ENCODE results near the gene EXOC4.
"Not testable (repeated sequence)": the region's sequence is repeated elsewhere in the genome, so short reads cannot be mapped to it uniquely, and the experiment has no call there.

EXOC4 gene

GRCh38 chr7:134068670-134069069, 815.8 kb downstream of the EXOC4 start:
- DNase-seq, result no peak

- DNase-seq, result no peak
Measured at GRCh38 chr7:134069187-134069586, 816.3 kb downstream of the EXOC4 start.

- no peak for DNase-seq
Measured at GRCh38 chr7:134070673-134071072, 817.8 kb downstream of the EXOC4 start.

DNA sequence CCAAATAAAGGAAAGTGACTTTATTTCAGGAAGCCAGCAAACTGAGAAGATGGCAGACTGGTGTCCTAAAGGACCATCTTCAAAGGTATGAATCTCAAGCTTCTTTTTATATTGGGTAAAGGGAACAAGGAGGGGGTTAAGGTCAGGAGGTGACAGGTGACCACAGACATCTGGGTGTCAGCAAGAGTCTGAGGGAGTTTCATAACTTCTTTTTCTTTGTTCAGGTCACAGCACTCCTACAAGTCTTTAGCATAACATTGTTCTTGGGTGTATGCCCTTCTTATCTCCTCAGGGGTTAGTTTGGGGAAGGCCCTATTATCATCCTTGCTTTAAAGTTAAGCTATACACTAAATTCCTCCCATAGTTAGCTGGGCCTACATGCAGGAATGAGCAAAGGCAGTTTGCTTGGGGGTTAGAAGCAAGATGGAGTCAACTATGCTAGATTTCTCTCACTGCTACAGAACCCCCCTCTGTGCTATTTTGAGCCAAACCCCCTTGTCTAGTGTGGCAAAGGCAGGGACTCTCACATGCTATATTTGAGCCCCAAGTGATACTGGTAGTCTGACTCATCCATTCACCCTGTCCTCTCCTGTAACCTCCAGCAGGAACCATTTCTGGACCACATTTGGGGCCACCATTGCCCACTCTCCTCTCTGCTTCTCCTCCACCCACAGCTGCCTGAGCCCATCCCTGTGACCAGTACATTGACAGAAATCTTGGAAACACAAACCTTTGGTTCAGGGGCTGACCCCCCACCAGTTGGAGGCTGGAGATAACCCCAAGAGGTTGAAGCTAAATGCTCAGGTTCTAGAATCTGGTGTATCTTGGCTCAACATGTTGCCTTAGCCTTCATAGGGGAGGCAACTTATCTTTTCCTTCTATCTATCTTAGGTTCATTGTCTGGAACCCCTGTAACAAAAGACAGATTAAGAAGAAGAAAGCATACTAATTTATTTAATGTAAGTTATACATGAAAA, 818.8 kb downstream of the EXOC4 start:
- no peak for DNase-seq

DNA sequence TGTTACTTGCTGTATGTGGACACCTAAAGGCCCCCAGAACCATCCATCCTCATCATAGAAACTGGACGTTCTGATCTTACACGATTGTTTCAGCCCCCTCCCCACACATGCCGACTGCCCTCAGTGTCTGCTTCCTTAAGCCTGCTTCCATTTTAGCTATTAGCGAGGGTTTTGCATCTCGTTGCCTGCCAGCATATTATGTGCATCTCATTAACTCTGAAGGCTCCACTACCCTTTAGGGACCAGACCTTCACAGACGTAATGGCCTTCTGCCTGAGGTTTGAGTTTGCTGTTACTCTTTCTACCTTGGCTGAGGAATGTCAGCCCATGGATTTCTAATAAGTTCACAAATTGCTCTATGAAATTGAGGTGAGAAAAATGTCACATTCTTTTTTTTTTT, 820.4 kb downstream of the EXOC4 start:
- no peak for DNase-seq

DNA sequence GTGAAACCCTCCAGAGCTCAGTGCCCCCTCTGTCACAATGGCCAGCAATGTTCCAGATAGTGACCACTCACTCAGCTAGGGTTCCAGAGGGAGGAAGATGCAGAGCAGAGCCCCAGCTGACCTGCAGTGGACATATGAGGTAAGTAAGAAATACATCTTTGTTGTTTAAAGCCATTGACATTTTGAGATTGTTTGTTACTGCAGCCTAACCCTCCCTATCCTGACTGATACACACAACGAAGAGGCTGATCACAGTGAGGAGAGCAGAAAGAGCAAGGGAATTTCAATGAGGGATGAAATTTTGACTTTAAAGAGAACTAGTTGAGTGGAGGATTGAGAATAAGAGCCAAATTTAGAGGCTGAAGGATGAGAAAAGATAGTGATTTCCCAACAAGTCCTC, 822.9 kb downstream of the EXOC4 start:
- DNase-seq, result no peak

GRCh38 chr7:134077560-134077959, 824.7 kb downstream of the EXOC4 start:
- DNase-seq, result not testable (repeated sequence)

GRCh38 chr7:134078991-134079390, 826.1 kb downstream of the EXOC4 start:
- no peak for DNase-seq

GRCh38 chr7:134081695-134082094, 828.8 kb downstream of the EXOC4 start:
- DNase-seq, result no peak

- no peak for DNase-seq
Measured at GRCh38 chr7:134083766-134084487, 831.0 kb downstream of the EXOC4 start.

DNA sequence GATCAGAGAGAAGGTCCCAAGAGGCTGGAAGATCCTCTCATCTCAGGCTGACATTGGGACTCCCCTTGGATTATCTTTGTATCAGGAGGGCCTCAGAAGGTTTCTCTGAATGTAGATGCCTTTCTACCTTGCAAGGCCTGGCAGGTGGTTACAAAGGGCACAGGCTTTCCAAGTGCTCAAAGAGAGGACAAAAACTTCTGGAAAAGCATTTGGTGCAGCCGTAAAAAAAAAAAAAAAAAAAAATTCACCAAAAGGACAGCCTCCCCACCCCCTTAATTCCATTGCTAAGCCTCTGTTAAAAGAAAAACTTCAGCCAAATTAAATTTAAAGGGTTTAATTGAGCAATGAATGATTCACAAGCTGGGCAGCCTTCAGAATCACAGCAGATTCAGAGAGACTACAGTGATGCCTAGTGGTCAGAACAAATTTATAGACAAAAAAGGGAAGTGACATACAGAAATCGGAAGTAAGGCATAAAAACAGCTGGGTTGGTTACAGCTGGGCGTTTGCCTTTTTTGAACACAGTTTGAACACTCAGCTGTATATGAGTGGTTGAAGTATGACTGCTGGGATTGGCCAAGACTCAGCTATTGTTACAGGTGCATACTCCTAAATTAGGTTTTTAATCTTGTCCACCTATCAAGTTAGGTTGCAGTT, 831.7 kb downstream of the EXOC4 start:
- DNase-seq, result peak; percentile 5 to 15

DNA sequence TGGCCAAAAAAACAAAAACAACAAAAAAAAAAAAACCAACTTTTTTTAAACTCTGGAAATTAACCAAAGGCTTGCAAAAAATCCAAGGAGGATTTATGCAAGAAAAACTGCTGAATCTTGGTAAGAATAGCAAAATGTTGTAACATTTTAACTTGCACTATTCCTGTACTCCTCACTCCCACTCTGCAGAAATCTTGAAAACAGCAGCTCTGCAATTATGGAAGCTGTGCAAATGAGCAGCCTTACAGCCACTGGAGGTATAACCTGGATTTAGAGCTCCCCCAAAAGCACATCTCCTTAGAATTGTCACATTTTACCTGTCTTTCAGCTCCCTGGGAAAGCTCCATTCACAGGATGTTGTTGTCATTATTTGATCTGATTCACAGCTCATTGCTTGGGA, 832.4 kb downstream of the EXOC4 start:
- no peak for DNase-seq

DNA sequence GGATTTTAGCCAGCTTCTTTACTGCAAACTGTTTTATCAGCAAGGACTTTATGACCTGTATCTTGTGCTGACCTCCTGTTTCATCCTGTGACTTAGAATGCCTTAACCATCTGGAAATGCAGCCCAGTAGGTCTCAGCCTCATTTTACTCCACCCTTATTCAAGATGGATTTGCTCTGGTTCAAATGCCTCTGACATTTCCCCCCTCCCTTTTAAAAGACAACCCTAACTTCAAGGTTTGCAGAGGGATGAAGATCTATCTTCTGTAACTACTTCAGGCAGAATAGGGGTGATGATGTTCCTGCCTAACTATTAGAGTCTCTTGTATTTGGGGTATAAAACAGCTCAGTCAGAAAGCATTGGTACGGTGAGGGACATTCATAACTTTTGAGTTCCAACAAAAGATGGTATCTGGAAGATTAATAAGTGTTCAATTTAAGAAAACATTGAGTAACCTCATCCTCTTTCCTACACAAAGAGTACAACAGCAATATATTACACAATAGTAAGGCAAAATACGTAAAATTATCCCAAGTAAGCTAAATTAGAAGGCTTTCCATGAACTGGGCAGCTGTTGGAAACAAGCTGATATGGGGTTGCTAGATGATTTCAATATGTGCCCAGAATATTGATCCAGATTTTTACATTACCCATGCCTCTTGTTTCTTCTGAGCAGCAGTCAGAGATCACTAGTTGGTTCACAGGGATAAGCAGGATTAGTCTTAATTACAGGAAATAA, 834.3 kb downstream of the EXOC4 start:
- no peak for DNase-seq

GRCh38 chr7:134088199-134088598, 835.3 kb downstream of the EXOC4 start:
- DNase-seq, result no peak

- no peak for DNase-seq
Measured at GRCh38 chr7:134089446-134089845, 836.6 kb downstream of the EXOC4 start.

GRCh38 chr7:134098072-134098471, 845.2 kb downstream of the EXOC4 start:
- no peak for DNase-seq

- no peak for DNase-seq
Measured at GRCh38 chr7:134101716-134102115, 848.8 kb downstream of the EXOC4 start.

DNA sequence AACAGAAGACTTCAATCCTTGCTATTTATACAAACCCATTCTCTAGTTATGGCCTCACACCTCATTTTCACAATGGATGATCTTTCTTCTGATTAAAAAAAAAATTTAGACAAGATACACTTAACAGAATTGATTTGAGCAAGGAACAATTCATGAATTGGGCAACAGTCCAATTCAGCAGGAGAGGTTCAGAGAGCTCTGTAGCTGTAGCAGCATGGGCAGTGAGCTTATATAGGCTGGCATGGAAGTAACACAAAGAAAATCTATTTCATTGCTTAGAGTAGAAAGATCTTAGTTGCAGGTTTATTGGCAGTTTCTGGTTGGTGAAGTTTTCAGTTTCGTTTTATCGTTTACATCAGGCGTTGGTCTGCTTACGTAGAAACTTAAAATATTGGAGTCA, 851.3 kb downstream of the EXOC4 start:
- no peak for DNase-seq

- no peak for DNase-seq
Measured at GRCh38 chr7:134105841-134106240, 853.0 kb downstream of the EXOC4 start.

GRCh38 chr7:134108802-134109201, 855.9 kb downstream of the EXOC4 start:
- DNase-seq, result no peak

DNA sequence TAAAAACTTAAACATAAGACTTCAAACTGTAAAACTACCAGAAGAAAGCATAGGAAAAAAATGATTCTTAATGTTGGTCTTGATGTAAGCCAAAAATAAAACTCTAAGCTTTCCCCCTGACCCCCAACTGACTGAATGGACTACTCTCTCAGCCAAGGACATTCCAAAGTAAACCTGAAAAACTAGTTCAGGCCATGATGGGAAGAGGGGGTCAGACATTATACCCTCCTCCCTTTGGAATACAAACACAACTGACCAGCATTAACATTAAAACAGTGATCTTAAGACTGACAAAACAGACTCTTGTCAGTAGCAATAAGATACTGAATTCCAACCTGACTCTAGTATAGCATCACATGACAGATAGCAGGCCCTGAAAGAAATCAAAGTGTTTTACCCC, 860.8 kb downstream of the EXOC4 start:
- DNase-seq, result no peak

GRCh38 chr7:134114992-134115391, 862.1 kb downstream of the EXOC4 start:
- no peak for DNase-seq
